GM21381 (cell line): Measurements from ENCODE around the gene FLT1.

Experiments used
- ATAC-seq: cut with Tn5 transposase; IDR thresholded peaks from one replicate; pipeline ENCODE4 v1.9.1; 2021; ENCODE audit warnings: mild to moderate bottlenecking, moderate library complexity; ENCODE audit not compliant: unreplicated experiment

Gene FLT1

DNA sequence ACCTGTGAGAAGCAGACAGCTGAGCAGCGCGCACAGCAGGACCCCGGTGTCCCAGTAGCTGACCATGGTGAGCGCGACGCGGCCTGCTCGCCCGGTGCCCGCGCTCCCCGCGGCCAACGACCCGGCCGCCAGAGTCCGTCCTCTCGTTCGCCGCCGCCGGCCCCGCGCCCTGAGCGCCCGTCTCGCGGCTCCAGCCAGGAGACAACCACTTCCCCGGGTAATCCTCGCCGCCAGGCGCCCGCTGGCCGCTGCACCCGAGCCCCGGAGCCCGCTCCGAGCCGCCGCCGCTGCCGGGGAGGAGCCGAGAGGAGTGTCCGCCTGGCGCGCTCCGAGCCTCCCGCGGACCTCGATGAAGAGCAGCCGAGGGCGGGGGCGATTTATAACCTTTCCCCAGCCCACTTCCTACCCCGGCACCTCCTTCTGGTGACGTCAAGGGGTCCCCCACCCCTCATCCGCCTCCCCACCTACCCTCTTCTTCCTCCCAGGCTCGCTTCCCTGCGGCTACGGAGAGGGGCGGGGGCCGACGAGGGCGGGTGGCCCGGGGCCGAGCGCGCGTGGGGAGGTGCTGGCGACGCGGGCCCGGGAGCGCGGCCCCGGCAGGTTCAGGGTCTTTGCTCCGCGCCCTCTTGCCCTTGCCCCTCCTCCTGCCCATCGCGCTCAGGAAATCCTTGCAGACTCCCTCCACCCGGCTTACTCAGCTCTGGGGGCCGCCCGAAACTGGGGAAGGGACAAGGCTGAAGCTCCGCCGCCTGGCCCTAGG, at the start of gene FLT1:
Gene FLT1 (minus strand): TSS at position 351 of the 760 bp plus-strand sequence. CDS start 285 bp downstream, at position 66.
- ATAC-seq, result no peak

DNA sequence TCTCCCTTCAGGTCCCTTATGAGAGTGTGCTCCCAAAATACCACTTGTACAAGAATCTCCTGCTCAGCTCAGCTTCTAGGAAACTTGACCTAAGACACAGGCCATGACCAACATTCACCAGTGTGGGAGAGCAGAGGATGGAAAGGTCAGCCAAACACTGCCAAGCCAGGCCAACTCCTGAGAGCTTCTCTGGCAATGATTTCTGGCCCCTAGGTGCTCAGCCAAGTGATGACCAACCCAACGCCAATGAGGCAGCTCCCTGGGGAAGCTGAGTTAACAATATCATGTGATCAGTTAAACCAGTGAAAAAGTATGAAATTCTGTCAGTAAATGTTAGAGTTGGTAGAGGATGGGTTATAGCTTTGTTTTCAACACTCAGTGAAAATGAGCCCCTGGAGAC, 49.1 kb upstream of the FLT1 start:
- no peak for ATAC-seq

DNA sequence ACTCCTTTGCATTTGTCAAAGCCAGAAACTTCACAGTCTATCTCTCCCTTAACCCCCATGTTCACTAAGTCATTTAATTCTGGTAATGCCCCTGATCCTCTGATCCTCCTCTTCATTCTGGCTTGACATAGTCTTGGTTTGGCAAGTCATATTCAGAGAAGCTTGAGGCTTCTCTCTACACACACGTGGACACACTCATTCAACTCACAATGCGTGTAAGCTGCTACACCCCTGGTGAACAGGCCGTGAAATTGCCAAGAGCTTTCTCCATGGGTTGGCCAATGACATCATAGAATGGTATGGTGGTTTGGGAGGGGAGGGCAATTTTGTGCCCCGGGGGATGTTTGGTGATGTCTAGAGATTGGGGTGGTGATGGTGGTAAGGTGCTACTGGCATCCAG, 47.9 kb upstream of the FLT1 start:
- ATAC-seq, result no peak

- ATAC-seq, result no peak
Observed at GRCh38 chr13:28541966-28542365, 47.0 kb upstream of the FLT1 start.

DNA sequence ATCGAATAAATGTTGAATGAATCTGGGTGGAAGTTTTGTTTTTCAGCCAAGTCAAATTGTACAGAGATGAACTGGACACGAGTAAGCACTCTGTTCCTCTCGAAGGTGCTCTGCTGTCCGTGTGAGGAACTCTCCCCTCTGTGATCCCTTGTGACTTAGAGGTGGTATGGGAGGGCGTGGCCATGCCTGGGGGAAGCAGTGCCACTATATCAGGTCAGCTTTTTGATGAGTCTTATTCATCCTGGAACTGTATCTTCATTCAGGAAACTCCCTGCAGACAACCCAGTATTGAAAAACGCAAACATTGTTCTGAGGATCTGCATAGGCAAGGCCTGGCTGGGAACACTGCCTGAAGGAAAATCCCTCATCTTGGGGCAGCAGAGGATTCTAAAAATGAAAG, 45.7 kb upstream of the FLT1 start:
- ATAC-seq, result peak; percentile 52

DNA sequence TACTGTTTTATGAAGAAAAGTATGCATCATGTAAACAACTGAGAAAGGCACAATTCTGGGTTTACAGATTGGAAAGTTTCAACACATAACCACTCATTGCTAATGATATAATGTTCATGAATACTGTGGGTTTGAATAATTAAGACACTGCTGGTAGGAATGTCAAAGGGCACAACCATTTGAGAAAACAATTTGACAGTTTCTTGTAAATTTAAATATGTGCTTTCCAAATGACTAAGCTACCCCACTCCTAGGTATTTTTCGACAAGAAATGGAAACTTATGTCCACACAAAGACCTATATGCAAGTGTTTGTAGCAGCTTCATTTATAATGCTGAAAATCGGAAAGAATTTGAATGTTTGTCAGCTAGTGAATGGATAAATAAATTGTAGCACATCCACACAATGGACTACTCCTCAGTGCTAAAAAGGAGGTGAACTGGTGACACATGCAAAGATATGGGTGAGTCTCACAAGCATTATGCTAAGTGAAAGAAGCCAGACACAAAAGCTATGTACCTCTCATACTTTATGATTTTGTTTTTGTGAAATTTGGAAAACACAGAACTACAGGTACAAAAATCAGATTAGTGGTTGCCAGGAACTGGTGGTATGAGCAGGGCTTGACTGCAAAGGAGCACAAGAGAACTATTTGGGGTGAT, 44.8 kb upstream of the FLT1 start:
- ATAC-seq, result no peak

DNA sequence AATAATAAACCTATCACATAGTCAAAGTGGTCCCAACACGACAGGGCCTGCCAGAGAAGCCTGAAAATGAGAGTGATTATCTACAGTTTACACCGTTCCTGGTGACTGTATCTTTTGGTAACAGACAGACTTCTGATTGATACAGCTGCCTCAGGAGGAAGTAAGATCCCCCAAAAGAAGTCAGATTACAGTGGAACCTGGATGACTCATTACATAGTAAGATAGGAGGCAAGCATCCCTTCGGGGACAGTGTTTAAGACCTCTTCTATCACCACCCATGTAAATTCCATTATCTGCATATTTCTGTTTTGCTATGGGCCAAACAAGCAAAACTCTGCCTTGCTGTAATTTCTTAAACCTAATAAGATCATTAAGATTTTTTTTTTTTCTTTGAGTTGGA, 44.0 kb upstream of the FLT1 start:
- ATAC-seq, result no peak

DNA sequence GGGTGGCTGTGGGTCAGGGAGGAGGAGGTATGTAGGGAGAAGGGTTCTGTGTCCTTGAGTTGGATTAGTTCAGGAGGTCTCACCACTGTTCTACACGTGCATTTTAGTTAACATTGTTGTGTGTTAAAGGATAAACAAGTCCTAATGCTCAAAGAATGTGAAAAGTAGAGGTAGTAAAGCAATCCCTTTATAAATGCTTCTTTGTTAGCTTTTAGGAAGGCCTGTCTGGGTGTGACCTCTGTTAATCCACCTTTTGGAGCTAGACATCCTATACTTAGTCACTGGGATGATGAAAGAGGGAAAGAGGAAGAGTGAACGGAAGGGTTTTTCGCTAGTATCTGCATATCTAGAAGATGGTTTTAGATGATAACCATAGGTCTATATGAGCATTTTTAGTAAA, 42.2 kb upstream of the FLT1 start:
- ATAC-seq, result no peak

GRCh38 chr13:28536371-28536770, 41.4 kb upstream of the FLT1 start:
- no peak for ATAC-seq

DNA sequence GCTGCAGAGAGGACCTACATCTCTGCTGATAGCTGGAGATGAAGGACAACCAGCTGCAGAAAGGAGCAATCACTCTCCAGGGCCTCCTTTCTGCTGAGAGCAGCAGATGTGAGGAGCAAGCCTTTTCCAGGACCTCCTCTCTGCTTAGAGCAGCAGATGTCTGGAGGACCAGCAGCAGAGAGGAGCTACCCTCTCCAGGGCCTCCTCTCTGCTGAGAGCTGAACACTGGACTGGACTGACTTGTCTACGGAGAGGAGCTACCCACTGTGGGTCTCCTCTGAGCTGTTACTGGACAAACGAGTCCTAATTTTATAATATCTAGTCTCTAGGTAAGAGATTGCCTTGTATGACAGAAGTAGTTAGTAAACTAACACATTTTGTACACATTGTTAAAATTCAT, 40.8 kb upstream of the FLT1 start:
- ATAC-seq, result no peak

- ATAC-seq, result no peak
Observed at GRCh38 chr13:28534801-28535200, 39.9 kb upstream of the FLT1 start.

DNA sequence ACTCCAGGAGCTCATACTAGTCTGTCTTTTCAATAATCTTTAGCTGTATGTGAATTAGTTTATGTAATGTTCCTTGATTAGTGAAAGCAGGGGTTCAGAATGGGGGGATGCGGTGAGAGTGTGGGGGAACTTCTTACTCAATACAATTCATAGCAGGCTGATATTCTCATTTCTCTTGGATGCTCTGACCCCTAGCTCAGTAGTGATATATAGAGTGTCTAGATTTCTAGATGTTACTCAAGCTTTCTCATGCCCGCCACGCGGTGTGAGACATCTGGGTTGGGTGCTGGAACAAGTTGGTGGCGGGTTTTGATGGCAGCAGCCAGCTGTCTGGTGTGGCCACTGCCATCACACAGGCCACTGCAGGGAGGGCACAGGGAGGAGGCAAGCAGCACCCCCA, 39.3 kb upstream of the FLT1 start:
- ATAC-seq, result no peak

- ATAC-seq, result no peak
Observed at GRCh38 chr13:28533441-28534166, 38.7 kb upstream of the FLT1 start.

- no peak for ATAC-seq
Observed at GRCh38 chr13:28533125-28533436, 38.2 kb upstream of the FLT1 start.

DNA sequence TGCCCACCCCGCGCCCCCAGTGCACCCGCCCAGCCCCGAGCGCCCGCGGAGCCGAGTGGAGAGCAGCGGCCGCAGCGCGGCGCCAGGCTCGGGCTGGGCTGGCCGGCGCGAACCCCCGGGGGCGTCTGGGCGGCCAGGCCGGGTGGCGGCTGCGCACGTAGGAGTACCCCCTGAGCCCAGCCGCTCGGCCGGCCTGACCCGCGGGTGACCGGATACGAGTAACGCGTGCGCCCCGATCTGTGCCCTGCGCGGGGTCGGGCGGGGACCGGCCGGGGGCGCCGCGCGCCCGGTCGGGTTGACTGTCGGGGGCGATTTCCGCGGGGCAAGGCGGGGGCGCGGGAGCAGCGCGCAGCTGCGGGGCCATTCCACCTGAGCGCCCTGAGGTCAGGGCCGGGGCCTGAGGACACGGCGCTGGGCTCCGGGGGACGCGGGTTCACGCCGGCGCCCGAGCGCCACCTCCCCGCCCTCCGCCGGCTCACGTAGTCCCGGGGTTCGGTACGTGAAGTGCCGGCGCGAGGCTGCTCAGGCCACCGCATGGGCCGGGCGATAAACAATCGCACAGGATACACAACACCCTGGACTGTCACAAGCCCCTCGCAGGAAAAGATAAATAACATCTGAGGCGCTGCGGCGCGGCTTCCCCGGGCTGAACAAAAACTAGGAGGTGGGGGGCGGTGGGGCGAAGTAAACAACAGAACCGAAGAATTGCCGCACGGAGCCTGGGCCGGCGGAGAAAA, 37.6 kb upstream of the FLT1 start:
- no peak for ATAC-seq

DNA sequence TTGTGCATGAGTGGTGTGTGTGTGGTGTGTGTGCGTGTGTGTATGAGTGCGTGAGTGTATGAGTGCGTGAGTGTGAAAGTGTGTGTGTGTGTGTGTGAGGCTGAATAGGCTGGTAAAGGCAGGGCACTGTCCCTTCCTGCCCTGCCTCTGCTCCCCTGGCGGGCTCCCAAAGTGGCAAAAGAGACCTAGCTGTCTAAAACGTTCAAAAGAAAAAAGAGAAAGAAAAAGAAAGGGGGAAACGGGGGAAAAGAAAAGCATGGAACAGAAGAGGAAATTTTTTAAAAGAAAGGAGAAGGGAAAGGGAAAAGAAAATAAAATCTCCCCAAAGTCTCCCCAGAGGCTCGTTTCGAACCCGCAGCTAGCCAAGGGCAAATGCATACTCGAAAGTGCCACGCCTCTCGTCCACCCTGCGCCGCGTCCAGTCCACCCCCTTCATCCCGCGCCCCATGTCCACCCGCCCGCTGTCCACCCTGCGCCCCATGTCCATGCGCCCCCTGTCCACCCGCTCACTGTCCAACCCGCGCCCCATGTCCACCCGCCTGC, 37.0 kb upstream of the FLT1 start:
- ATAC-seq, result no peak

DNA sequence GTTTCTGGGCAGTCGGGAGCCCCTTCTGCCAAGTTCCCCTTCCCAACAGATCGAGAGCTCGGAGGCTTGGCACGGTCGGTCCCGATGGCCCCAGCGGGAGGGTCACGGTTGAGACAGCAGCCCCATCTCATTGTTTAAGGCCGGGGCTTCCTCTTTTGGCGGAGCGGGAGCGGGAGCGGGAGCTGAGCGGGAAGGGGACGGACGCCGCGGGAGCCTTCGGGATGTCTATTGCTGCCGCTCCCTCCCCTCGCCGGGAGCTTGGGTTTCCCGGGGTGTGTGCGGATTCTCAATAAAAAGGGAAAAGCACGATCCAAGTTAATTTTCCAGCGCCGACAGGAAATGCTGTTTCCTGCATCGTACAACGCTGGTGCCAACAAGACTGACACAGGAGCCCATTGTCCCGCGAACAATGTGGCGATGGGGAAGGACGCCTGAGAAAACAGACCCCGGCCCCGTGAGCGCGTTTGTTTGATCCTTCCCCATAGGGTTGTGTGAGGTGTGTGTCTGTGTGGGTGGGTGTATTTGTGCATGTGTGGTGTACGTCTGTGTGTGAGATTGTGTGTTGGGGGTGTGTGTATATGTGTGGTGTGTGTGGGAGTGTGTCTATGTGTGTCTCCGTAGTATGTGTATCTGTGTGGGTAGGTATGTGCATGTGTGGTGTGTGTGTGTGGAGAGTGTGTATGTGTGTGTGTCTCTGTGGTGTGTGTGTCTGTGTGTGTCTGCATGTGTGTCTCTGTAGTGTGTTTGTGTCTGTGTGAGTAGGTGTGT, 36.3 kb upstream of the FLT1 start:
- no peak for ATAC-seq

- no peak for ATAC-seq
Observed at GRCh38 chr13:28530729-28531076, 35.8 kb upstream of the FLT1 start.

- no peak for ATAC-seq
Observed at GRCh38 chr13:28529836-28530235, 34.9 kb upstream of the FLT1 start.

DNA sequence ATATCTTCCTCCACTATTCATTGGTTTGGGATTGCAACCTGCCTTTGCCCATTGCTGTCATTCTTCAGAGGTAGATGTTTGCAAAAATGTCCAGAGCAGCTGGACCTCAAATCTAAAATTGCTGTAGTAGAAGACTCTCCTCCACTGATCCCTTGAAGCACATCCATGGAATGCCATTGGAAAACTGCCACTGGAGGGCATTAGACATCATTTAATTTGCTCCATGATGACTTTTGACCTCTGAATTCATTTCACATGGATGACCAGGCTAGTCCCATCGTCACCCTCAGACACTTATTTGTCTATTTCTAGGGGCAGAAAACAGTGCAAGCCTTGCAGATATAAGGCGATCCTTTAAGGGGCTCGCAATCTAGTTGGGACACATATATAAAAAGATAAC, 33.9 kb upstream of the FLT1 start:
- no peak for ATAC-seq

DNA sequence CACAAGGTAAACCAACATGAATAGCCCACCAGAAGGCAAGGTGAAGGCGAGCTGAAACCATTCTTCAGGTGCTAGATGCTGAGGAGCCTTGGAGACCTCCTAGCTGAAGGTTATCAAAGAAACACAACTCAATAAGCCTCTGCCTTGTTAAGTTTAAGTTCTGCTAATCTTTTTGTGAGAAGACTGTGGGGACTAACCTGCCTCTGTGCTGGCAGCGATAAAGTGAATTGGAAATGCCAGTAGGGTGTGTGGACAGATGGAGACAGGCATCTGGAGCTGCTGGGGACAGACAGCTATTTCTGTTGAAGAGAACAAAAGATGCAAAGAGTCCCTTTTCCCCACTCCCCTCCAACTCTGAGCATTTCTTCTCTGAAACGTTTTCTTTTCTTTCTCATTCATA, 33.5 kb upstream of the FLT1 start:
- ATAC-seq, result no peak
